K562 (cell line): ENCODE results near the gene CXCL5. TPM values are rescaled to one million over a fixed set of nuclear protein-coding genes. Genes with fewer than 3 reads are reported as not detected.

Experiments
- ARNT ChIP-seq, 2 experiments: fragments of 450-650 bp; IDR thresholded peaks; 2 replicates each; pipeline ENCODE4 v1.6.1; 2016; ENCODE audit warnings: mild to moderate bottlenecking in 1 of 2
- ATF1 ChIP-seq, 2 experiments: fragments of 450-650 bp in 1 of 2; IDR thresholded peaks; 2 replicates each; pipeline ENCODE4 v1.6.1; 2016; ENCODE audit warnings: missing compliant biosample characterization in 1 of 2, missing genetic modification characterization in 1 of 2
- CBX1 ChIP-seq: sonication (generic); IDR thresholded peaks from 2 replicates; pipeline ENCODE4 v1.6.1; 2016; ENCODE audit warnings: antibody characterized with exemption, low read depth, mild to moderate bottlenecking
- EHMT2 ChIP-seq: fragments of 450-650 bp; IDR thresholded peaks from 2 replicates; pipeline ENCODE4 v1.6.1; 2018; ENCODE audit warnings: antibody characterized with exemption
- GABPB2 ChIP-seq: fragments of 250-450 bp; sonication (Bioruptor Pico); conservative IDR thresholded peaks from 2 replicates; pipeline ENCODE4 v1.5.1; 2021; ENCODE audit warnings: mild to moderate bottlenecking
- HCFC1 ChIP-seq: IDR thresholded peaks from 2 replicates; pipeline ENCODE4 v1.6.1; 2012; ENCODE audit warnings: low read depth, low read length, improper control_type of control experiment
- HSF4 ChIP-seq: fragments of 250-450 bp; sonication (Bioruptor Pico); IDR thresholded peaks from 2 replicates; pipeline ENCODE4 v2.1.2; 2022; ENCODE audit warnings: mild to moderate bottlenecking, moderate library complexity, borderline replicate concordance
- JUNB ChIP-seq: fragments of 450-650 bp; formaldehyde crosslinking; conservative IDR thresholded peaks from 2 replicates; pipeline ENCODE4 v1.4.0; 2020; ENCODE audit warnings: mild to moderate bottlenecking
- MBD2 ChIP-seq: sonication (generic); IDR thresholded peaks from 2 replicates; pipeline ENCODE4 v1.6.1; 2016; ENCODE audit warnings: low read depth, borderline replicate concordance
- NEUROD1 ChIP-seq: fragments of 150-350 bp; IDR thresholded peaks from 2 replicates; pipeline ENCODE4 v1.6.1; 2014; ENCODE audit warnings: borderline replicate concordance, low read length, low read depth; ENCODE audit not compliant: partially characterized antibody
- RB1 ChIP-seq: fragments of 450-650 bp; IDR thresholded peaks from 2 replicates; pipeline ENCODE4 v1.6.1; 2017; ENCODE audit warnings: low read depth, mild to moderate bottlenecking
- SUPT5H ChIP-seq: fragments of 450-650 bp; IDR thresholded peaks from 2 replicates; pipeline ENCODE4 v1.6.1; 2016
- TBL1XR1 ChIP-seq, 2 experiments: IDR thresholded peaks; 2 replicates each; pipeline ENCODE4 v1.6.1; 2012; ENCODE audit warnings: improper control_type of control experiment in 2 of 2, low read length in 2 of 2, mild to moderate bottlenecking in 1 of 2
- TCF3 ChIP-seq: sonication (generic); formaldehyde crosslinking; IDR thresholded peaks from 2 replicates; pipeline ENCODE4 v1.4.0; 2020; ENCODE audit warnings: mild to moderate bottlenecking, missing genetic modification reagents
- ZNF57 ChIP-seq: fragments of 450-650 bp; formaldehyde crosslinking; IDR thresholded peaks from 2 replicates; pipeline ENCODE4 v1.4.0; 2020; ENCODE audit warnings: mild to moderate bottlenecking, moderate library complexity
- polyA plus RNA-seq, 8 experiments: library from polyadenylated mRNA; depleted of rRNA in 4 of 8; stranded (reverse) in 5 of 8; unstranded in 3 of 8; fragments of >200 nt; fragmentation: Nextera tagmentation in 2 of 8; fragmentation: Illumina TruSeq in 1 of 8; extraction: Ambion mirVana in 2 of 8; extraction: Trizol in 1 of 8; gene quantifications; 2 replicates each; pipeline versions ENCODE4 v1.2.1 to v1.2.3, GENCODE V29; 2011 to 2014; ENCODE audit warnings: inconsistent platforms in 1 of 8, missing spikeins in 1 of 8
- total RNA-seq, 7 experiments: library from RNA; depleted of rRNA in 6 of 7; stranded (reverse); fragments of >200 nt in 6 of 7; fragmentation: Illumina TruSeq in 2 of 7; extraction: Trizol in 2 of 7; gene quantifications; 2 replicates each; pipeline versions ENCODE4 v1.2.1 to v1.2.3, GENCODE V29; 2011 to 2021; ENCODE audit warnings: low replicate concordance in 1 of 7
- TF ChIP-seq, protein P1 (sequence below): sonication (generic); formaldehyde crosslinking; IDR thresholded peaks from 2 replicates; pipeline ENCODE4 v1.8.0; 2023; ENCODE audit warnings: mild to moderate bottlenecking, missing genetic modification reagents
- TF ChIP-seq, protein P2 (sequence below): sonication (generic); formaldehyde crosslinking; IDR thresholded peaks from 2 replicates; pipeline ENCODE4 v1.8.1; 2023; ENCODE audit warnings: mild to moderate bottlenecking, missing genetic modification reagents
- TF ChIP-seq, protein P3 (sequence below): fragments of 200-800 bp; sonication (Bioruptor generic); IDR thresholded peaks from 2 replicates; pipeline ENCODE4 v1.6.1; 2017; ENCODE audit warnings: missing genetic modification characterization, missing compliant biosample characterization

CXCL5 gene
- total and polyA plus RNA-seq, 9 of the 15 experiments (the other 6 are each of a cell fraction or from before 2014, with no cell fraction given): not detected

DNA sequence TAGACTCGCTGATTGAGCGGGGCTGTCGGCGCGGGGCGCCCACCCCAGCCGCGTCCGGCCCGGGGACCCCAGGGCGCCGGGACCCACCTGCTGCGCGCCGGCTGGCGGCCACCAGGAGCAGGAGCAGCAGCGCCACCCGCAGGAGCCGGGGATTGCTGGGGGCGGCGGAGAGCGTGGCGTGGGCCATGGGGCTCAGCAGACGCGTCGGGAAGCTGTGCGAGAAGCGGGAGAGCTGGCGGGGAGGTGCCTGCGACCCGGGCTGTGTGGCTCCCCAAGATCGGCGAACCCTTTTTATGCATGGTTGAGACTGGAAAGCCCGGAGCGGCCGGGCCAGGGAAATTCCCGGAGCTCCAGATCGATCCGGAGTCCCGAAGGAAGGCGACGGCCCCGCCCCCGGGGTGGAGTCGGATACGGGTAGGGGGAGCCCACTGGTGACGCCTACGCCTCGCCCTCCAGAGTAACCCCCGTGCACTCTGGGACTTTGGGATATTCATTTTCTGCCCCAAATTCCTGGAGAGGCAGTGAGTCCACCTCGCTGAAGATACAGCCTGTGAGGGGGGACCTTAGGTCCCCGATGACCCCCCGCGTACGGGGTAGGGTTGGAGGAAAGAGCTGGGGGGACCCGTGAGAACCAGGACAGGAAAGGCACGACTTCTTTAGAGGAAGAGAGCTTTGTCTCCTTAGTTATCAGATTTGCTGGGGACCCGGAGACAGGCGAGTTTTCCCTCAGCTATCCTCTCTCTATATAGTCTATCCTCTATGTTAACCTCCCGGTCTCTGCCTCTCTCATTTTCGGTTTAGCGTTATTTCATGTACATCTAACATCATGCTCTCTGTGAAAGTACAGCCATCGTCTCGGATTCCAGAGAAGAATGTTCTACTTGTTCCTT is 40.2 kb upstream of the CXCL5 start, which contains the start of gene CXCL3 (continued):
- TF ChIP-seq, protein P1, sequence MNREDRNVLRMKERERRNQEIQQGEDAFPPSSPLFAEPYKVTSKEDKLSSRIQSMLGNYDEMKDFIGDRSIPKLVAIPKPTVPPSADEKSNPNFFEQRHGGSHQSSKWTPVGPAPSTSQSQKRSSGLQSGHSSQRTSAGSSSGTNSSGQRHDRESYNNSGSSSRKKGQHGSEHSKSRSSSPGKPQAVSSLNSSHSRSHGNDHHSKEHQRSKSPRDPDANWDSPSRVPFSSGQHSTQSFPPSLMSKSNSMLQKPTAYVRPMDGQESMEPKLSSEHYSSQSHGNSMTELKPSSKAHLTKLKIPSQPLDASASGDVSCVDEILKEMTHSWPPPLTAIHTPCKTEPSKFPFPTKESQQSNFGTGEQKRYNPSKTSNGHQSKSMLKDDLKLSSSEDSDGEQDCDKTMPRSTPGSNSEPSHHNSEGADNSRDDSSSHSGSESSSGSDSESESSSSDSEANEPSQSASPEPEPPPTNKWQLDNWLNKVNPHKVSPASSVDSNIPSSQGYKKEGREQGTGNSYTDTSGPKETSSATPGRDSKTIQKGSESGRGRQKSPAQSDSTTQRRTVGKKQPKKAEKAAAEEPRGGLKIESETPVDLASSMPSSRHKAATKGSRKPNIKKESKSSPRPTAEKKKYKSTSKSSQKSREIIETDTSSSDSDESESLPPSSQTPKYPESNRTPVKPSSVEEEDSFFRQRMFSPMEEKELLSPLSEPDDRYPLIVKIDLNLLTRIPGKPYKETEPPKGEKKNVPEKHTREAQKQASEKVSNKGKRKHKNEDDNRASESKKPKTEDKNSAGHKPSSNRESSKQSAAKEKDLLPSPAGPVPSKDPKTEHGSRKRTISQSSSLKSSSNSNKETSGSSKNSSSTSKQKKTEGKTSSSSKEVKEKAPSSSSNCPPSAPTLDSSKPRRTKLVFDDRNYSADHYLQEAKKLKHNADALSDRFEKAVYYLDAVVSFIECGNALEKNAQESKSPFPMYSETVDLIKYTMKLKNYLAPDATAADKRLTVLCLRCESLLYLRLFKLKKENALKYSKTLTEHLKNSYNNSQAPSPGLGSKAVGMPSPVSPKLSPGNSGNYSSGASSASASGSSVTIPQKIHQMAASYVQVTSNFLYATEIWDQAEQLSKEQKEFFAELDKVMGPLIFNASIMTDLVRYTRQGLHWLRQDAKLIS (CRISPR knock-in tag): peak; percentile 10; the same call in 1 of the 2 replicates
- TF ChIP-seq MBD2 (peak; percentile 16; the same call in 1 of the 2 replicates), TBL1XR1 (IDR thresholded peaks at IDR 0.05; ENCODE audit: low read length in 2 of 2) (0 out of 4 replicates have a peak, but pooled peaks of 1 of the 2 experiments have one; percentile 8), ARNT (IDR thresholded peaks at IDR 0.05) (no peak; a peak in 1 of 4 replicates), CBX1 (no peak), JUNB (CRISPR knock-in tag) (no peak), EHMT2 (no peak), RB1 (peak; percentile 40; the same call in 1 of the 2 replicates), HCFC1 (no peak), GABPB2 (CRISPR knock-in tag) (no peak), SUPT5H (peak; percentile 75), ATF1 (CRISPR knock-in tag; IDR thresholded peaks at IDR 0.05) (no peak), ATF1 (tag; IDR thresholded peaks at IDR 0.05) (peak; percentile 83), HSF4 (CRISPR knock-in tag) (no peak), TCF3 (CRISPR knock-in tag) (0 out of 2 replicates have a peak, but pooled peaks have one; percentile 5), ZNF57 (no peak), NEUROD1 (peak; percentile 3)
- TF ChIP-seq, protein P2, sequence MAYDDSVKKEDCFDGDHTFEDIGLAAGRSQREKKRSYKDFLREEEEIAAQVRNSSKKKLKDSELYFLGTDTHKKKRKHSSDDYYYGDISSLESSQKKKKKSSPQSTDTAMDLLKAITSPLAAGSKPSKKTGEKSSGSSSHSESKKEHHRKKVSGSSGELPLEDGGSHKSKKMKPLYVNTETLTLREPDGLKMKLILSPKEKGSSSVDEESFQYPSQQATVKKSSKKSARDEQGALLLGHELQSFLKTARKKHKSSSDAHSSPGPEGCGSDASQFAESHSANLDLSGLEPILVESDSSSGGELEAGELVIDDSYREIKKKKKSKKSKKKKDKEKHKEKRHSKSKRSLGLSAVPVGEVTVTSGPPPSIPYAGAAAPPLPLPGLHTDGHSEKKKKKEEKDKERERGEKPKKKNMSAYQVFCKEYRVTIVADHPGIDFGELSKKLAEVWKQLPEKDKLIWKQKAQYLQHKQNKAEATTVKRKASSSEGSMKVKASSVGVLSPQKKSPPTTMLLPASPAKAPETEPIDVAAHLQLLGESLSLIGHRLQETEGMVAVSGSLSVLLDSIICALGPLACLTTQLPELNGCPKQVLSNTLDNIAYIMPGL (CRISPR knock-in tag): peak; percentile 94; the same call in 1 of the 2 replicates
- TF ChIP-seq, protein P3, sequence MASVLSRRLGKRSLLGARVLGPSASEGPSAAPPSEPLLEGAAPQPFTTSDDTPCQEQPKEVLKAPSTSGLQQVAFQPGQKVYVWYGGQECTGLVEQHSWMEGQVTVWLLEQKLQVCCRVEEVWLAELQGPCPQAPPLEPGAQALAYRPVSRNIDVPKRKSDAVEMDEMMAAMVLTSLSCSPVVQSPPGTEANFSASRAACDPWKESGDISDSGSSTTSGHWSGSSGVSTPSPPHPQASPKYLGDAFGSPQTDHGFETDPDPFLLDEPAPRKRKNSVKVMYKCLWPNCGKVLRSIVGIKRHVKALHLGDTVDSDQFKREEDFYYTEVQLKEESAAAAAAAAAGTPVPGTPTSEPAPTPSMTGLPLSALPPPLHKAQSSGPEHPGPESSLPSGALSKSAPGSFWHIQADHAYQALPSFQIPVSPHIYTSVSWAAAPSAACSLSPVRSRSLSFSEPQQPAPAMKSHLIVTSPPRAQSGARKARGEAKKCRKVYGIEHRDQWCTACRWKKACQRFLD: peak; percentile 59; the same call in 1 of the 2 replicates
